Astrocyte of the spinal cord (primary cell): ENCODE measurements around the gene ZNF672.
"Not testable (repeated sequence)": the region's sequence is repeated elsewhere in the genome, so short reads cannot be mapped to it uniquely, and the experiment has no call there.

ENCODE experiments used
- DNase-seq: peaks from one replicate; pipeline ENCODE4 v3.0.0; 2011; ENCODE audit warnings: low read depth, low spot score
- H3K4me3 ChIP-seq: 2 replicates; pipeline ENCODE4 v1.5.1; 2011; ENCODE audit warnings: low read depth, mild to moderate bottlenecking, low read length, moderate library complexity
- in situ Hi-C: cut with HindIII; loops from 2 replicates; pipeline ENCODE4 v1.10.0; 2017; ENCODE audit warnings: low sequenced_read_pairs
- TF ChIP-seq, protein P1 (sequence below): IDR thresholded peaks from 2 replicates; pipeline ENCODE4 v1.5.1; 2012; ENCODE audit warnings: low read depth, mild to moderate bottlenecking, low read length, inconsistent platforms

ZNF672 gene

DNA sequence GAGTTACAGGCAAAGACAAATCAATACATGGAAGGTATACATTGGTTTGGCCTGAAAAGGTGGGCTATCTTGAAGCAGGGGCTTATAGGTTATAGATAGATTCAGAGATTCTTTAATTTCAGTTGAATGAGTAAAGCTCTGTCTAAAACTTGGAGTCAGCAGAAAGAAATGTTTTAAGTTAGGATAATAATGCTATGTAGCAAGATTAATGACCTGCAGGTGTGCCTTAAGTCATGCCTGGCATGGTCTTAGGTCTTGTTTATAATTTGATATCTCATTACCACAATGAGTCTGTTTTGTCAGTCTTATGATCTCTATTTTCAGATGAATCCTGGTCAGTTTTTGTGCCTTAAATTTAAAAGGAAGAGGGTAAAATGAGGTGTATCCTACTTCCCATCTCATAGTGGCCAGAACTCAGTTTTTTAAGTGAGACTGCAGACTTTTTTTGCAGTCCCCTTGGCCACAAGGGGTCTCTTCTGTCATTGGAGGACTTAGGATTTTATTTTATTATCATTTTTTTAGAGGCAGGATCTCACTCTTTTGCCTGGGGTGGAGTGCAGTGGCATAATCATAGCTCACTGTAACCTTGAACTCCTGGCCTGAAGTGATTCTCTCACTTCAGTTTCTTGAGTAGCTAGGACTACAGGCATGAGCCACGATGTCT is 46.7 kb downstream of the ZNF672 start:
- TF ChIP-seq, protein P1, sequence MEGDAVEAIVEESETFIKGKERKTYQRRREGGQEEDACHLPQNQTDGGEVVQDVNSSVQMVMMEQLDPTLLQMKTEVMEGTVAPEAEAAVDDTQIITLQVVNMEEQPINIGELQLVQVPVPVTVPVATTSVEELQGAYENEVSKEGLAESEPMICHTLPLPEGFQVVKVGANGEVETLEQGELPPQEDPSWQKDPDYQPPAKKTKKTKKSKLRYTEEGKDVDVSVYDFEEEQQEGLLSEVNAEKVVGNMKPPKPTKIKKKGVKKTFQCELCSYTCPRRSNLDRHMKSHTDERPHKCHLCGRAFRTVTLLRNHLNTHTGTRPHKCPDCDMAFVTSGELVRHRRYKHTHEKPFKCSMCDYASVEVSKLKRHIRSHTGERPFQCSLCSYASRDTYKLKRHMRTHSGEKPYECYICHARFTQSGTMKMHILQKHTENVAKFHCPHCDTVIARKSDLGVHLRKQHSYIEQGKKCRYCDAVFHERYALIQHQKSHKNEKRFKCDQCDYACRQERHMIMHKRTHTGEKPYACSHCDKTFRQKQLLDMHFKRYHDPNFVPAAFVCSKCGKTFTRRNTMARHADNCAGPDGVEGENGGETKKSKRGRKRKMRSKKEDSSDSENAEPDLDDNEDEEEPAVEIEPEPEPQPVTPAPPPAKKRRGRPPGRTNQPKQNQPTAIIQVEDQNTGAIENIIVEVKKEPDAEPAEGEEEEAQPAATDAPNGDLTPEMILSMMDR: peak; percentile 11

DNA sequence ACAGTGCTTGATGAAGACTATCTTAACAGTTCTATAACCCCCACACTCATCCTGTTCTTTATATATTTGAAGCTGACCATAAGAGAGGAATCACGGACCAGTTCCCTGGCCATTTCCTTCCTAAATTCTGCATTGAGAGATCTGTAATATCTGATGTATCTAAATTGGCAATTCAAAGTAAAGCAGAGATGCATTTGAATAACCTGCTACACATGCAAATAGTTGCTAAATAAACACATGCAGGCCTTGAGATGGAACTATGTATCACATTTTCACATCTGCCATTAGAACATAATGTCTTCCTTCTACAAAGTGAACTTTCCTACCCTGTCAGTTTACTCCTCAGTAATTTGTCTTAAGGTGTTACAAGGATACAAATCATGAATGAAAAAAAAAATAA is 47.6 kb downstream of the ZNF672 start:
- no peak overlapping the region for H3K4me3 ChIP-seq
- in situ Hi-C loops: no loop called here
- DNase-seq: no peak
- TF ChIP-seq, protein P1: no peak

More for the DNA sequence above, 46.7 kb downstream of the ZNF672 start:
- in situ Hi-C loops: no loop called here
- no peak overlapping the region for H3K4me3 ChIP-seq
- DNase-seq: no peak

DNA sequence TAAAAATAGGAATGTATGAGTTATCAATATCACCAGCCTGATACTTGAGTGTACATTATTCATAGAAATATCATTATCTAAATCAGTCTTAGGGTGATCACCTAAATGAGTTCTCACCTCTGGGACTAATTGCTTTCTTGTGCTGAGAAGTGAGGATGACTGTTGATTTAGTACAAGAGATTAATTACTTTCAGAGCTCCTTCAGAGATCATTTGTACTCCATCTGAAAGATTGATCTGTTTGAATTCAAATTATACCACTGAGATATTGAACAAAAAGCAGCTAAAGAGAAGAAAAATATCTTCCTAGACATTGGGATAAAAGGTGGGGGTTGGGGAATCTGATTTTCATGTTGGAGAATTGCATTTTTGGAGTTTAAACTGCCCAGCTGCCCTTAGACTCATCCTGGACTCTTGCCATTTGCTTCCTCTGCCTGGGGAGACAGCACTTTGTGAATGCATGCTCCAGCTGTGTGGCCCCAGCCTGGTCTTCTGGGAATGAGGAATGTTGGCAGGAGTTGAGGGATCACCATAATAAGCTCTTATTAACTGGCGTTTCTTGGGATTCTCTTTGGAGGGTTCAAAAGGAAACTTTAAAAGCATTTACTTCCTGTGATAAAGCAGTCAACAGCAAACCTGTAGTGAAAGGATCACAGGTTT is 48.3 kb downstream of the ZNF672 start:
- H3K4me3 ChIP-seq: no peak overlapping the region
- DNase-seq: peak; percentile 22
- TF ChIP-seq, protein P1: no peak
- in situ Hi-C loops: no loop called here

- H3K4me3 ChIP-seq, DNase-seq, in situ Hi-C loops: not testable (repeated sequence)
Measured at GRCh38 chr1:248889914-248890243, 51.9 kb downstream of the ZNF672 start.

GRCh38 chr1:248890549-248891498 is 52.8 kb downstream of the ZNF672 start:
- DNase-seq: no peak
- in situ Hi-C loops: no loop called here
- H3K4me3 ChIP-seq: no peak overlapping the region
- TF ChIP-seq, protein P1: no peak

- in situ Hi-C loops: no loop called here
Measured at GRCh38 chr1:248891758-248892157, 53.7 kb downstream of the ZNF672 start.

More at GRCh38 chr1:248891758-248892157, 53.7 kb downstream of the ZNF672 start:
- DNase-seq: no peak
- no peak overlapping the region for H3K4me3 ChIP-seq
- TF ChIP-seq, protein P1: no peak
